ENCODE measurements around the gene ANKH. TPM values are rescaled to one million over a fixed set of nuclear protein-coding genes. Genes with fewer than 3 reads are reported as not detected.

Gene ANKH
- total and polyA plus RNA-seq, 3 experiments from 2014 or later: 47.0 to 80.5 (median 80.0) TPM

DNA sequence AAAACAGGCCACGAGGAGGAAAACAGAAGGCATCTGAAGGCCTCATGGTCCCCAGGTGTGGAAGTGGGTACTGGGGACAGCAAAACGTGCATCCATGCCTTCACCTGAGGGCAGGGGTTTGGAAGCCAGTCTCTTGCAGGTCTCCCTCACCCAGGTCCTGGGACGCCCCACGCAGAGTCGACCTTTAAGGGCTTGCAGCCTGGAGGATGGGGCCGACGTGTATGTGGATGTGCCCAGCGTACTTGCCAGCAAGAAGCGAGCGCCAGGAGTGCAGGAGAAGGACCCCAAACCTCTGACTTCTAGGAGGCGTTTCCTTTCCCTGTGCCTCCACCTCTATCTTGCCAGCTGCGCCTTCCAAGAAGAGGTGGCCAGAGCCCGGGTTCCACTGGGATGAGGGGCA lies 141.1 kb downstream of the ANKH start:
- Mint-ChIP-seq H3K4me1 (peaks cover 4 to 13% (median 5%) of the 10 kb centered on the region in 3 donors), H3K9me3 (no peaks in the 10 kb centered on the region), H3K4me3 (no peak overlapping the region), H3K27me3 (no peaks in the 10 kb centered on the region), H3K36me3 (peaks cover 6 to 72% (median 16%) of the 10 kb centered on the region in 3 donors), H3K27ac (peak overlapping the region in 3 of 8 donors; percentile 55 to 75 (median 63))
- no peak for DNase-seq
- ChIA-PET CTCF (no interaction called here), POLR2A (no interaction called here)
- H3K9me3 ChIP-seq (ENCODE audit: low read length): no peaks in the 10 kb centered on the region
- peaks cover 12% of the 10 kb centered on the region for H3K36me3 ChIP-seq (ENCODE audit: insufficient read depth, low read length)
- H3K4me3 ChIP-seq (ENCODE audit: low read length): no peak overlapping the region
- no peaks in the 10 kb centered on the region for H3K4me1 ChIP-seq (ENCODE audit: insufficient read depth, low read length)
- H3K27me3 ChIP-seq (ENCODE audit: insufficient read depth, low read length, poor library complexity, severe bottlenecking): no peaks in the 10 kb centered on the region
- no peak overlapping the region for H3K27ac ChIP-seq (ENCODE audit: low read depth, low read length)

- H3K4me1 ChIP-seq (ENCODE audit: insufficient read depth, low read length): no peaks in the 10 kb centered on the region
- DNase-seq: no peak
- ChIA-PET CTCF (interaction anchor here (3.6 to 4.8 kb wide), 3 partner anchors 22 to 273 kb away, joined by 21 to 72 read pairs (median 32); no protein-coding TSS in a partner anchor), POLR2A (no interaction called here)
- no peaks in the 10 kb centered on the region for H3K9me3 ChIP-seq (ENCODE audit: low read length)
- Mint-ChIP-seq H3K4me1 (peaks cover 4 to 13% (median 5%) of the 10 kb centered on the region in 3 donors), H3K4me3 (no peak overlapping the region), H3K27me3 (no peaks in the 10 kb centered on the region), H3K9me3 (no peaks in the 10 kb centered on the region), H3K27ac (peak overlapping the region in 4 of 8 donors; percentile 55 to 66 (median 62)), H3K36me3 (peaks cover 6 to 73% (median 16%) of the 10 kb centered on the region in 3 donors)
- H3K36me3 ChIP-seq (ENCODE audit: insufficient read depth, low read length): peaks cover 12% of the 10 kb centered on the region
- no peak overlapping the region for H3K4me3 ChIP-seq (ENCODE audit: low read length)
- H3K27ac ChIP-seq (ENCODE audit: low read depth, low read length): no peak overlapping the region
- H3K27me3 ChIP-seq (ENCODE audit: insufficient read depth, low read length, poor library complexity, severe bottlenecking): no peaks in the 10 kb centered on the region
Observed at GRCh38 chr5:14729448-14730385, 141.9 kb downstream of the ANKH start.

- no peaks in the 10 kb centered on the region for H3K4me1 ChIP-seq (ENCODE audit: insufficient read depth, low read length)
- no peaks in the 10 kb centered on the region for H3K9me3 Mint-ChIP-seq
- DNase-seq: no peak
- H3K27me3 Mint-ChIP-seq: no peaks in the 10 kb centered on the region
- H3K36me3 Mint-ChIP-seq: peaks cover 6 to 73% (median 13%) of the 10 kb centered on the region in 3 donors
- no peaks in the 10 kb centered on the region for H3K27me3 ChIP-seq (ENCODE audit: insufficient read depth, low read length, poor library complexity, severe bottlenecking)
- no peak overlapping the region for H3K27ac Mint-ChIP-seq
- POLR2A ChIA-PET: no interaction called here
- H3K4me1 Mint-ChIP-seq: peaks cover 4 to 13% (median 5%) of the 10 kb centered on the region in 3 donors
- no peak overlapping the region for H3K27ac ChIP-seq (ENCODE audit: low read depth, low read length)
- no peak overlapping the region for H3K4me3 ChIP-seq (ENCODE audit: low read length)
- no peak overlapping the region for H3K4me3 Mint-ChIP-seq
- CTCF ChIA-PET: interaction anchor here (0.7 to 4.8 kb wide), 9 partner anchors 15 to 274 kb away, joined by 3 to 72 read pairs (median 8); no protein-coding TSS in a partner anchor
- no peaks in the 10 kb centered on the region for H3K9me3 ChIP-seq (ENCODE audit: low read length)
- peaks cover 12% of the 10 kb centered on the region for H3K36me3 ChIP-seq (ENCODE audit: insufficient read depth, low read length)
Observed at GRCh38 chr5:14728459-14728938, 143.1 kb downstream of the ANKH start.

DNA sequence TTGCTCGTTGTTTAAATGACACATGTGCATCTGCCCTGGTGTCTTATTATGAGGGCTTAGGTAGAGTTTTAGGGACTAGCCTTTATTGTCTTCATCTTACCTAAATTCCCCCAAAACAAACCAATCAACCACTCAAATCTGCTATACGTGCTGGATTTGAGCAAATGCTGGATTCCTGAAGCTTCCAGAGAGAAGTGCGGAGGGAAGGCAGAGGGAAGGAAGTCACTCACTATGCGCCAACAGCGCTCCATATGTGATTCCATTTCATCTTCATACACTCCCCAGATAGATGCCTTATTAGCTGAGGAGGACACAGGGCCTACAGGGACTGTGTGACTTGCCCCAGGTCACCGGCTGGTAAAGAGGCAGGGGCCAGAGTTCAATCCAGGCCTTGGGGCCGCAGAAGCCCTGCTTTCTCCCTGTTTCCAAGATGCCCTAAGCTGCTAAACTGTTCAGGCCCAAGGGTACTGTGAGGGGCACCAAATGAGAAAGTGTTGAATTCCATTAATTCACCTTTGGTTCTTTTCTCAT lies 143.6 kb downstream of the ANKH start:
- H3K4me3 ChIP-seq (ENCODE audit: low read length): no peak overlapping the region
- DNase-seq: no peak
- POLR2A ChIA-PET: no interaction called here
- Mint-ChIP-seq H3K36me3 (peaks cover 6 to 69% (median 13%) of the 10 kb centered on the region in 3 donors), H3K9me3 (no peaks in the 10 kb centered on the region), H3K27me3 (no peaks in the 10 kb centered on the region), H3K4me3 (no peak overlapping the region), H3K4me1 (peaks cover 4 to 14% (median 5%) of the 10 kb centered on the region in 3 donors), H3K27ac (peak overlapping the region in 2 of 8 donors; percentile 12 to 68)
- no peak overlapping the region for H3K27ac ChIP-seq (ENCODE audit: low read depth, low read length)
- peaks cover 10% of the 10 kb centered on the region for H3K36me3 ChIP-seq (ENCODE audit: insufficient read depth, low read length)
- CTCF ChIA-PET: interaction anchor here (0.6 to 4.8 kb wide), 25 partner anchors 9 to 287 kb away, joined by 3 to 72 read pairs (median 4); no protein-coding TSS in a partner anchor
- no peaks in the 10 kb centered on the region for H3K27me3 ChIP-seq (ENCODE audit: insufficient read depth, low read length, poor library complexity, severe bottlenecking)
- no peaks in the 10 kb centered on the region for H3K4me1 ChIP-seq (ENCODE audit: insufficient read depth, low read length)
- H3K9me3 ChIP-seq (ENCODE audit: low read length): no peaks in the 10 kb centered on the region

- ChIA-PET POLR2A (no interaction called here), CTCF (interaction anchor here (0.6 to 4.8 kb wide), 35 partner anchors 8 to 288 kb away, joined by 3 to 72 read pairs (median 3); no protein-coding TSS in a partner anchor)
- Histone ChIP-seq H3K9me3 (ENCODE audit: low read length) (no peaks in the 10 kb centered on the region), H3K27me3 (ENCODE audit: insufficient read depth, low read length, poor library complexity, severe bottlenecking) (no peaks in the 10 kb centered on the region), H3K4me3 (ENCODE audit: low read length) (no peak overlapping the region), H3K36me3 (ENCODE audit: insufficient read depth, low read length) (peaks cover 6% of the 10 kb centered on the region), H3K27ac (ENCODE audit: low read depth, low read length) (no peak overlapping the region), H3K4me1 (ENCODE audit: insufficient read depth, low read length) (no peaks in the 10 kb centered on the region)
- H3K27ac Mint-ChIP-seq: peak overlapping the region in 4 of 8 donors; percentile 11 to 77 (median 67)
- H3K4me1 Mint-ChIP-seq: peaks cover 5 to 19% (median 5%) of the 10 kb centered on the region in 3 donors
- no peaks in the 10 kb centered on the region for H3K9me3 Mint-ChIP-seq
- peak; percentile 59 to 77 (median 65) for DNase-seq
- no peak overlapping the region for H3K4me3 Mint-ChIP-seq
- no peaks in the 10 kb centered on the region for H3K27me3 Mint-ChIP-seq
- H3K36me3 Mint-ChIP-seq: peaks cover 6 to 68% (median 13%) of the 10 kb centered on the region in 3 donors
Observed at GRCh38 chr5:14727428-14727865, 144.1 kb downstream of the ANKH start.

GRCh38 chr5:14726066-14726838 lies 145.3 kb downstream of the ANKH start:
- Histone ChIP-seq H3K27me3 (ENCODE audit: insufficient read depth, low read length, poor library complexity, severe bottlenecking) (no peaks in the 10 kb centered on the region), H3K27ac (ENCODE audit: low read depth, low read length) (no peak overlapping the region), H3K4me1 (ENCODE audit: insufficient read depth, low read length) (peaks cover 2% of the 10 kb centered on the region), H3K36me3 (ENCODE audit: insufficient read depth, low read length) (peaks cover 6% of the 10 kb centered on the region), H3K4me3 (ENCODE audit: low read length) (no peak overlapping the region), H3K9me3 (ENCODE audit: low read length) (no peaks in the 10 kb centered on the region)
- Mint-ChIP-seq H3K36me3 (peaks cover 6 to 63% (median 10%) of the 10 kb centered on the region in 3 donors), H3K4me1 (peaks cover 7 to 27% (median 7%) of the 10 kb centered on the region in 3 donors), H3K27ac (peak overlapping the region in 2 of 8 donors; percentile 9 to 66), H3K4me3 (no peak overlapping the region), H3K9me3 (no peaks in the 10 kb centered on the region), H3K27me3 (no peaks in the 10 kb centered on the region)
- CTCF ChIA-PET: interaction anchor here (0.8 to 4.8 kb wide), 20 partner anchors 9 to 289 kb away, joined by 3 to 72 read pairs (median 4); no protein-coding TSS in a partner anchor
- POLR2A ChIA-PET: no interaction called here
- DNase-seq: no peak

GRCh38 chr5:14724633-14725032 lies 146.9 kb downstream of the ANKH start:
- CTCF ChIA-PET: interaction anchor here (0.8 to 3.8 kb wide), 5 partner anchors 8 to 290 kb away, joined by 3 to 18 read pairs (median 4); no protein-coding TSS in a partner anchor
- peaks cover 14% of the 10 kb centered on the region for H3K4me1 ChIP-seq (ENCODE audit: insufficient read depth, low read length)
- no peaks in the 10 kb centered on the region for H3K9me3 ChIP-seq (ENCODE audit: low read length)
- DNase-seq: no peak
- POLR2A ChIA-PET: no interaction called here
- Mint-ChIP-seq H3K27me3 (no peaks in the 10 kb centered on the region), H3K27ac (peak overlapping the region in 1 of 8 donors; percentile 42), H3K4me1 (peaks cover 10 to 39% (median 24%) of the 10 kb centered on the region in 3 donors), H3K36me3 (peaks cover 6 to 53% (median 7%) of the 10 kb centered on the region in 3 donors), H3K9me3 (no peaks in the 10 kb centered on the region), H3K4me3 (no peak overlapping the region)
- peaks cover 6% of the 10 kb centered on the region for H3K36me3 ChIP-seq (ENCODE audit: insufficient read depth, low read length)
- no peak overlapping the region for H3K4me3 ChIP-seq (ENCODE audit: low read length)
- H3K27me3 ChIP-seq (ENCODE audit: insufficient read depth, low read length, poor library complexity, severe bottlenecking): no peaks in the 10 kb centered on the region
- H3K27ac ChIP-seq (ENCODE audit: low read depth, low read length): no peak overlapping the region

All from CD8-positive, alpha-beta memory T cell (primary cell).